Spleen (tissue), 11 donors: ENCODE results near the gene AIDA. TPM values are rescaled to one million over a fixed set of nuclear protein-coding genes. Genes with fewer than 3 reads are reported as not detected.

Source experiments
- DNase-seq: peaks from one replicate; pipeline ENCODE4 v3.0.0-alpha.2; 2020
- H3K27ac ChIP-seq, 8 donors: fragments of 200-600 bp; sonication (generic) in 7 of 8; 1 replicate in 4 of 8; 2 replicates in 4 of 8; pipeline versions ENCODE4 v1.5.0 to v1.8.0; 2016 to 2021; ENCODE audit warnings: inconsistent platforms in 4 of 8, mild to moderate bottlenecking in 4 of 8, moderate library complexity in 1 of 8
- H3K27me3 ChIP-seq, 7 donors: fragments of 200-600 bp; sonication (generic) in 6 of 7; replicated peaks in 1 of 7; 1 replicate in 4 of 7; 2 replicates in 3 of 7; pipeline versions ENCODE4 v1.5.0 to v1.8.0; 2016 to 2021; ENCODE audit warnings: inconsistent platforms in 3 of 7, mild to moderate bottlenecking in 1 of 7
- H3K36me3 ChIP-seq, 6 donors: fragments of 200-600 bp; sonication (generic) in 5 of 6; 1 replicate in 4 of 6; 2 replicates in 2 of 6; pipeline versions ENCODE4 v1.5.0 to v1.8.0; 2016 to 2021; ENCODE audit warnings: inconsistent platforms in 2 of 6
- H3K4me1 ChIP-seq, 6 donors: fragments of 200-600 bp; sonication (generic) in 5 of 6; 1 replicate in 3 of 6; 2 replicates in 3 of 6; pipeline versions ENCODE4 v1.5.0 to v1.8.0; 2016 to 2021; ENCODE audit warnings: inconsistent platforms in 3 of 6
- H3K4me3 ChIP-seq, 8 donors: fragments of 200-600 bp; sonication (generic) in 7 of 8; 1 replicate in 4 of 8; 2 replicates in 4 of 8; pipeline versions ENCODE4 v1.5.0 to v1.8.0; 2016 to 2021; ENCODE audit warnings: inconsistent platforms in 4 of 8, mild to moderate bottlenecking in 4 of 8, moderate library complexity in 2 of 8
- H3K9me3 ChIP-seq, 8 donors: fragments of 200-600 bp; sonication (generic) in 7 of 8; 1 replicate in 4 of 8; 2 replicates in 4 of 8; pipeline versions ENCODE4 v1.5.0 to v1.8.0; 2016 to 2021; ENCODE audit warnings: inconsistent platforms in 4 of 8
- CTCF ChIP-seq, 11 experiments: fragments of 200-600 bp in 7 of 11; fragments of 450-650 bp in 4 of 11; sonication (generic) in 4 of 11; IDR thresholded peaks in 8 of 11; conservative IDR thresholded peaks in 3 of 11; 1 replicate in 7 of 11; 2 replicates in 4 of 11; pipeline versions ENCODE4 v1.4.0 to v1.8.0; 2016 to 2021; ENCODE audit warnings: antibody characterized with exemption in 11 of 11, inconsistent platforms in 4 of 11, mild to moderate bottlenecking in 1 of 11
- POLR2A ChIP-seq, 3 donors: fragments of 450-650 bp; IDR thresholded peaks; one replicate each; pipeline ENCODE4 v1.5.1; 2017; ENCODE audit warnings: antibody characterized with exemption in 3 of 3, mild to moderate bottlenecking in 1 of 3
- POLR2AphosphoS5 ChIP-seq, 3 donors: sonication (generic); formaldehyde crosslinking; IDR thresholded peaks; one replicate each; pipeline ENCODE4 v1.5.1; 2017; ENCODE audit warnings: antibody characterized with exemption in 3 of 3
- WGBS, 5 donors: extraction: QIAGEN DNeasy Blood & Tissue Kit in 3 of 5; methylation state at CpG; one replicate each; pipeline versions ENCODE4 v1.1.5 to v1.1.7; 2013 to 2018; 5-methylcytosine and 5-hydroxymethylcytosine counted together
- intact Hi-C: fragments of 100-400 bp; cut with DNase I; formaldehyde crosslinking; loops from one replicate; pipeline ENCODE4 v1.15.0; 2023; ENCODE audit warnings: low total_unique reads
- polyA plus RNA-seq, 3 donors: library from polyadenylated mRNA; stranded (reverse); fragments of 200-250 nt; gene quantifications; one replicate each; pipeline ENCODE4 v1.2.1, GENCODE V29; 2013
- total RNA-seq, 7 donors: library from RNA; depleted of rRNA in 3 of 7; stranded (reverse); fragments of >200 nt in 3 of 7; fragmentation: NEBNext Ultra II Directional in 4 of 7; extraction: Animal tissue kit (Norgen Biotek cat#: 25700) in 4 of 7; gene quantifications; one replicate each; pipeline versions ENCODE4 v1.1.0 to v1.2.1, GENCODE V29; 2016 to 2021
- donor health status: healthy with polysubstance abuse.
- donor health status: DM: no; HTN: no; CAD: no; lungs with moderate emphysema.
- donor health status: DM: no; HTN: no; CAD: no.
- donor health status: Bipolar disorder and iron deficiency.
- donor health status: healthy.
- donor health status: DM: no; HTN: no; CAD: no.
- donor health status: DM: yes; HTN: yes; CAD: no.

AIDA gene
- total and polyA plus RNA-seq, 10 donors: 33.0 to 57.8 (median 51.6) TPM

GRCh38 chr1:222634180-222635013, 77.9 kb downstream of the AIDA start:
- no peaks in the 10 kb centered on the region for H3K9me3 ChIP-seq
- H3K4me3 ChIP-seq: no peak overlapping the region
- intact Hi-C loops: loop anchor here (5.0 to 10.0 kb wide), 2 partner anchors 50 to 167 kb away; partner anchors contain the start of gene TAF1A
- peak overlapping the region in 3 of 8 donors; percentile 17 to 21 (median 21) for H3K27ac ChIP-seq
- DNase-seq: no peak
- peaks cover 0 to 17% (median 5%) of the 10 kb centered on the region in 6 donors for H3K4me1 ChIP-seq
- H3K27me3 ChIP-seq: no peaks in the 10 kb centered on the region
- WGBS, 5 donors: 49 to 57% (median 53%) methylated on average over 7 of the region's 7 CpGs
- TF ChIP-seq POLR2AphosphoS5 (IDR thresholded peaks at IDR 0.05) (no peak), POLR2A (IDR thresholded peaks at IDR 0.05) (no peak), CTCF (IDR thresholded peaks at IDR 0.05 in 8 of 11, conservative IDR thresholded peaks at IDR 0.05 in 3 of 11) (peak; percentile 73 to 89 (median 84))
- peaks cover 0 to 93% (median 39%) of the 10 kb centered on the region in 6 donors for H3K36me3 ChIP-seq

- Histone ChIP-seq H3K4me3 (no peak overlapping the region), H3K36me3 (peaks cover 0 to 95% (median 53%) of the 10 kb centered on the region in 6 donors), H3K4me1 (peaks cover 0 to 17% (median 5%) of the 10 kb centered on the region in 6 donors), H3K9me3 (no peaks in the 10 kb centered on the region), H3K27me3 (no peaks in the 10 kb centered on the region), H3K27ac (no peak overlapping the region)
- TF ChIP-seq POLR2A (IDR thresholded peaks at IDR 0.05): no peak
- TF ChIP-seq POLR2AphosphoS5 (IDR thresholded peaks at IDR 0.05): no peak
- no peak for TF ChIP-seq CTCF (IDR thresholded peaks at IDR 0.05 in 8 of 11, conservative IDR thresholded peaks at IDR 0.05 in 3 of 11)
- DNase-seq: no peak
- intact Hi-C loops: loop anchor here (5.0 to 10.0 kb wide), 2 partner anchors 48 to 165 kb away; partner anchors contain the start of gene TAF1A
- WGBS, 5 donors: 77 to 93% (median 85%) methylated on average over 2 of the region's 2 CpGs
Observed at GRCh38 chr1:222632749-222633148, 79.5 kb downstream of the AIDA start.

DNA sequence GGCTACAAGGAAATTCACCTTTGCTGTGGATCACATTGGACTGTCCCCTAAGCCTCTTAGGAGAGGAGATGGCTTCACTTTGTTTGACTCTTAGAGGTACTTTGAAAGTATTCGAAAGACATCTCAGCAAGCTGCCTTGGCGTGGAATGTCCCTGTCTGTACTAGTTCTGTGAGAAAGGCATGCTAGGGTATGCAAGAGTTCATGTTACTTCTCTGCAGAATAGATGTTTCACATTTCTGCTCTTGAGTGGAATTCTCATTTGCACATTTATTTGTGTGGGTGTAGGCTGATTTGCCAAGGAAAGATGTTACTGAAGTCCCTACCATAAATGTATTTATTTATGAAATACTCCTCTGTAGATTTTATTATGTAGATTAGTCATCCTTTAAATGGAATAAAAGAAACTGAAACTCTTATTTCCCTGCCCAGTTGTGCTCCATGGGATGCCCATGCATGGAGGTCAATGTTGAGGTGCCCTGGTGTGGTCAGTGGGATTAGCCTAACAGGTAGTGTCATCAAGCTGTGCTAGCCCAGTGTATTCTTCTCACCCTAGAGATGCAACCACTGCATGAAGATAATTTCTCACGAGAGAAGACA, 80.6 kb downstream of the AIDA start:
- Histone ChIP-seq H3K4me1 (peaks cover 0 to 17% (median 5%) of the 10 kb centered on the region in 6 donors), H3K4me3 (no peak overlapping the region), H3K27me3 (no peaks in the 10 kb centered on the region), H3K9me3 (no peaks in the 10 kb centered on the region), H3K36me3 (peaks cover 0 to 95% (median 61%) of the 10 kb centered on the region in 6 donors), H3K27ac (no peak overlapping the region)
- 89 to 98% (median 91%) methylated on average over 3 of the region's 3 CpGs for WGBS, 5 donors
- no peak for TF ChIP-seq POLR2A (IDR thresholded peaks at IDR 0.05)
- TF ChIP-seq POLR2AphosphoS5 (IDR thresholded peaks at IDR 0.05): no peak
- no peak for TF ChIP-seq CTCF (IDR thresholded peaks at IDR 0.05 in 8 of 11, conservative IDR thresholded peaks at IDR 0.05 in 3 of 11)
- no peak for DNase-seq
- intact Hi-C loops: loop anchor here (5.0 to 10.0 kb wide), 2 partner anchors 47 to 164 kb away; partner anchors contain the start of gene TAF1A
